Coronary artery (tissue), 2 donors: Measurements from ENCODE around the gene PLXNA4.

Experiments
- DNase-seq: peaks from one replicate; pipeline ENCODE4 v3.0.0-alpha.2; 2017; ENCODE audit warnings: low spot score
- H3K27ac ChIP-seq, 2 donors: fragments of 200-600 bp; sonication (generic); one replicate each; pipeline ENCODE4 v1.5.1; 2016 to 2019
- H3K4me3 ChIP-seq: fragments of 200-600 bp; sonication (generic); 2 replicates; pipeline ENCODE4 v1.5.1; 2016; ENCODE audit warnings: mild to moderate bottlenecking, moderate library complexity
- CTCF ChIP-seq: fragments of 200-600 bp; sonication (generic); IDR thresholded peaks from one replicate; pipeline ENCODE4 v1.5.1; 2019; ENCODE audit warnings: antibody characterized with exemption

Gene PLXNA4

GRCh38 chr7:132290021-132290420, 286.2 kb downstream of the PLXNA4 start:
- Histone ChIP-seq H3K27ac (no peak overlapping the region), H3K4me3 (no peak overlapping the region)
- peak; percentile 36 for DNase-seq
- no peak for TF ChIP-seq CTCF

- peak; percentile 28 for DNase-seq
Observed at GRCh38 chr7:132286836-132287235, 289.4 kb downstream of the PLXNA4 start.

GRCh38 chr7:132280335-132280734, 295.9 kb downstream of the PLXNA4 start:
- no peak for TF ChIP-seq CTCF
- DNase-seq = no peak
- Histone ChIP-seq H3K27ac (no peak overlapping the region), H3K4me3 (no peak overlapping the region)

More at GRCh38 chr7:132286836-132287235, 289.4 kb downstream of the PLXNA4 start:
- Histone ChIP-seq H3K27ac (no peak overlapping the region), H3K4me3 (no peak overlapping the region)
- no peak for TF ChIP-seq CTCF

- TF ChIP-seq CTCF = no peak
- Histone ChIP-seq H3K4me3 (no peak overlapping the region), H3K27ac (no peak overlapping the region)
- no peak for DNase-seq
Observed at GRCh38 chr7:132279718-132280117, 296.6 kb downstream of the PLXNA4 start.

- H3K4me3 ChIP-seq = no peak overlapping the region
- DNase-seq = no peak
- no peak for TF ChIP-seq CTCF
- no peak overlapping the region for H3K27ac ChIP-seq
Observed at GRCh38 chr7:132276976-132277725, 299.1 kb downstream of the PLXNA4 start.

- no peak for TF ChIP-seq CTCF
- H3K4me3 ChIP-seq = no peak overlapping the region
- H3K27ac ChIP-seq = no peak overlapping the region
- no peak for DNase-seq
Observed at GRCh38 chr7:132276234-132276630, 300.0 kb downstream of the PLXNA4 start.
